Keratinocyte (primary cell): ENCODE results near the gene ZFYVE1.
"Not testable (repeated sequence)": the region's sequence is repeated elsewhere in the genome, so short reads cannot be mapped to it uniquely, and the experiment has no call there.

Experiments used
- EZH2 ChIP-seq: IDR thresholded peaks from one replicate; pipeline ENCODE4 v1.6.1; 2012; ENCODE audit warnings: inconsistent platforms, mild to moderate bottlenecking, low read length, moderate library complexity
- TF ChIP-seq, protein P1 (sequence below), 3 experiments: IDR thresholded peaks in 1 of 3; conservative IDR thresholded peaks in 1 of 3; optimal IDR thresholded peaks in 1 of 3; 2 replicates in 2 of 3; 3 replicates in 1 of 3; pipeline versions ENCODE3 to v1.5.1; 2011; ENCODE audit warnings: low read length in 3 of 3, mild to moderate bottlenecking in 3 of 3, moderate library complexity in 2 of 3, control low read depth in 1 of 3, inconsistent platforms in 1 of 3; ENCODE audit not compliant: insufficient read depth in 2 of 3; ENCODE audit errors: extremely low read depth in 1 of 3

DNA sequence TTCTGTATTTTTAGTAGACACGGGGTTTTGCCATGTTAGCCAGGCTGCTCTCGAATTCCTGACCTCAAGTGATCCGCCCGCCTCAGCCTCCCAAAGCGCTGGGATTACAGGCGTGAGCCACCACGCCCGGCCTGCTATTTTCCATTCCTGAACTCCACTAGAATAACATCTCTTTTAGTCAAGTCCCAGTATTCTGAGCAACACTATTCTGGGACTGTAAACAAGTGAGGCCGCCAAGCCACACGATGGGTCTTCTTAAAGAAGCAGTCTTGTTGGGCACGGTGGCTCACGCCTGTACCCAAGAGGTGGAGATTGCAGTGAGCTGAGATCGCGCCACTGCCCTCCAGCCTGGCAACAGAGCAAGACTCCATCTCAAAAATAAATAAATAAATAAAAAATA is 11.4 kb downstream of the ZFYVE1 start:
- TF ChIP-seq, protein P1, sequence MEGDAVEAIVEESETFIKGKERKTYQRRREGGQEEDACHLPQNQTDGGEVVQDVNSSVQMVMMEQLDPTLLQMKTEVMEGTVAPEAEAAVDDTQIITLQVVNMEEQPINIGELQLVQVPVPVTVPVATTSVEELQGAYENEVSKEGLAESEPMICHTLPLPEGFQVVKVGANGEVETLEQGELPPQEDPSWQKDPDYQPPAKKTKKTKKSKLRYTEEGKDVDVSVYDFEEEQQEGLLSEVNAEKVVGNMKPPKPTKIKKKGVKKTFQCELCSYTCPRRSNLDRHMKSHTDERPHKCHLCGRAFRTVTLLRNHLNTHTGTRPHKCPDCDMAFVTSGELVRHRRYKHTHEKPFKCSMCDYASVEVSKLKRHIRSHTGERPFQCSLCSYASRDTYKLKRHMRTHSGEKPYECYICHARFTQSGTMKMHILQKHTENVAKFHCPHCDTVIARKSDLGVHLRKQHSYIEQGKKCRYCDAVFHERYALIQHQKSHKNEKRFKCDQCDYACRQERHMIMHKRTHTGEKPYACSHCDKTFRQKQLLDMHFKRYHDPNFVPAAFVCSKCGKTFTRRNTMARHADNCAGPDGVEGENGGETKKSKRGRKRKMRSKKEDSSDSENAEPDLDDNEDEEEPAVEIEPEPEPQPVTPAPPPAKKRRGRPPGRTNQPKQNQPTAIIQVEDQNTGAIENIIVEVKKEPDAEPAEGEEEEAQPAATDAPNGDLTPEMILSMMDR (optimal IDR thresholded peaks at IDR 0.05 in 1 of 3, IDR thresholded peaks at IDR 0.05 in 1 of 3, conservative IDR thresholded peaks at IDR 0.05 in 1 of 3; ENCODE audit: extremely low read depth in 1 of 3, insufficient read depth in 2 of 3, low read length in 3 of 3), result not testable (repeated sequence)
- not testable (repeated sequence) for TF ChIP-seq EZH2
